Endothelial cell (in vitro differentiated cells): ENCODE data around the gene NENF. TPM values are rescaled to one million over a fixed set of nuclear protein-coding genes. Genes with fewer than 3 reads are reported as not detected.

Experiments used
- DNase-seq: peaks from one replicate; pipeline ENCODE4 v3.0.0; 2021; ENCODE audit warnings: low spot score
- H3K27ac Mint-ChIP-seq: one replicate; pipeline ENCODE4 v1.8.0; 2021; ENCODE audit warnings: mixed read lengths, inconsistent platforms; ENCODE audit not compliant: unreplicated experiment
- H3K27me3 Mint-ChIP-seq: one replicate; pipeline ENCODE4 v1.8.0; 2021; ENCODE audit warnings: mild to moderate bottlenecking, moderate library complexity, mixed read lengths, inconsistent platforms; ENCODE audit not compliant: unreplicated experiment
- H3K36me3 Mint-ChIP-seq: one replicate; pipeline ENCODE4 v1.8.0; 2021; ENCODE audit warnings: mild to moderate bottlenecking, low read depth, mixed read lengths, inconsistent platforms; ENCODE audit not compliant: unreplicated experiment
- H3K4me1 Mint-ChIP-seq: one replicate; pipeline ENCODE4 v1.8.0; 2021; ENCODE audit warnings: mild to moderate bottlenecking, mixed read lengths, inconsistent platforms; ENCODE audit not compliant: unreplicated experiment
- H3K4me3 Mint-ChIP-seq: one replicate; pipeline ENCODE4 v1.8.0; 2021; ENCODE audit warnings: mild to moderate bottlenecking, mixed read lengths, inconsistent platforms; ENCODE audit not compliant: unreplicated experiment
- H3K9me3 Mint-ChIP-seq: one replicate; pipeline ENCODE4 v1.8.0; 2021; ENCODE audit warnings: mixed read lengths, inconsistent platforms; ENCODE audit not compliant: unreplicated experiment
- CTCF ChIP-seq: fragments of 200-600 bp; sonication (generic); IDR thresholded peaks from one replicate; pipeline ENCODE4 v1.5.0; 2021; ENCODE audit warnings: antibody characterized with exemption; ENCODE audit not compliant: unreplicated experiment
- total RNA-seq: library from RNA; stranded (reverse); fragmentation: NEBNext Ultra II Directional; extraction: Animal tissue kit (Norgen Biotek cat#: 25700); gene quantifications from one replicate; pipeline ENCODE4 v1.2.1, GENCODE V29; 2021; ENCODE audit not compliant: unreplicated experiment

NENF gene
- total RNA-seq, 1 donor from 2014 or later = 25.6 TPM

DNA sequence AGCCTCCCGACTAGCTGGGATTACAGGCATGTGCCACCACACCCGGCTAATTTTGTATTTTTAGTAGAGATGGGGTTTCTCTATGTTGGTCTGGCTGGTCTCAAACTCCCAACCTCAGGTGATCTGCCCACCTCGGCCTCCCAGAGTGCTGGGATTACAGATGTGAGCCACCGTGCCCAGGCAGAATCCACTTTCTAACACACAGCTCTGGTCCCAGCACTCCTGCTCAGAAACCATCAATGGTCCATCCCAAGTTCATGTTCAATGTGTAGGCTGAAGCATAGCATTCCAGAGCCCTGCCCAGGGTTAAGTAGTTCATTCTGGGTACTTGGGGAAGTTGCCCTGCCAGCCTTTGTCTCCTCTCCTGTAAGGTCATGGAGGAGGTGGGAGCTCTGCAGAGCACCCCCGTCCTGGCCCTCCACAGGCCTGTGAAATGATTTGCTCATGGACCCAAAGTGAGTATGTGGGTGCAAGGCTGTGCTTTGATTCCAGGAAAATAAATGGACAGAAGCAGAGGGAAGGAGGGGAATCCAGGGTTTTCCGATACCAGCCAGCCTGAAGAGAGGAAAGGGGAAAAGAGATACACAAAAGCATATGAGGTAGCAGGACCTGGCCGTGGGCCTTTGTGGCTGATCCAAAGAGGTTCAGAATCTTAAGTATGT is 55.2 kb downstream of the NENF start:
- no peaks in the 10 kb centered on the region for H3K9me3 Mint-ChIP-seq
- H3K27me3 Mint-ChIP-seq = peaks cover 3% of the 10 kb centered on the region
- no peak for DNase-seq
- TF ChIP-seq CTCF = no peak
- H3K27ac Mint-ChIP-seq = no peak overlapping the region
- H3K4me3 Mint-ChIP-seq = no peak overlapping the region
- H3K36me3 Mint-ChIP-seq = no peaks in the 10 kb centered on the region
- peaks cover 13% of the 10 kb centered on the region for H3K4me1 Mint-ChIP-seq

GRCh38 chr1:212488436-212489283 is 55.9 kb downstream of the NENF start:
- Mint-ChIP-seq H3K4me3 (no peak overlapping the region), H3K36me3 (no peaks in the 10 kb centered on the region), H3K9me3 (no peaks in the 10 kb centered on the region), H3K4me1 (peaks cover 13% of the 10 kb centered on the region), H3K27ac (no peak overlapping the region), H3K27me3 (peaks cover 3% of the 10 kb centered on the region)
- no peak for DNase-seq
- TF ChIP-seq CTCF = no peak

DNA sequence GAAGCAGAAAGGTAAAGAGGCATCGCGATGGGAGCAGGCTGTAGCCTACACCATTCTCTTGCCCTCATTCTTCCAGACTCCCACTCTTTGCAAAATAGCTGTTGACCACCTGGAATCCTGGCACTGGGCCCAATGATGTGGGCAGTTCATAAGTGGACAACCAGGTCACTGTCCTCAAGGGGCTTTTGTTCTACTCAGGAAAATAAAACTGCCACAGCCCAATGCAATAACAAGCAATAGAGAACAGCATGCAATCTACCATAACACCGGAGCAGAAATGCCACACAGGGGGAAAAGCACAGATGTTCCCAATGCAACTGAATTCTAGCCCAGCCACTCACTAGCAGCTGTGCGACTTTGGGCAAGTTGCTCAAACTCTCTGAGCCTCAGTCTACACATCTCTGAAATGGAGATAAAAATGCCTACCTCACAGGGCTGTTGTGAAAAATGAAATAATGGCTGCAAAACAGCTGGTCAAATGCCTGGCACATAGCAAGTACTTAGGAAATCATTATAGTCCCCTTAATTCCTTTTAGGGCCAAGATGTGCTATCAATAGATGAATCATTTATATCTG is 56.7 kb downstream of the NENF start:
- TF ChIP-seq CTCF = no peak
- DNase-seq = no peak
- peaks cover 13% of the 10 kb centered on the region for H3K4me1 Mint-ChIP-seq
- no peaks in the 10 kb centered on the region for H3K36me3 Mint-ChIP-seq
- no peaks in the 10 kb centered on the region for H3K9me3 Mint-ChIP-seq
- no peak overlapping the region for H3K4me3 Mint-ChIP-seq
- H3K27ac Mint-ChIP-seq = no peak overlapping the region
- H3K27me3 Mint-ChIP-seq = peaks cover 3% of the 10 kb centered on the region

DNA sequence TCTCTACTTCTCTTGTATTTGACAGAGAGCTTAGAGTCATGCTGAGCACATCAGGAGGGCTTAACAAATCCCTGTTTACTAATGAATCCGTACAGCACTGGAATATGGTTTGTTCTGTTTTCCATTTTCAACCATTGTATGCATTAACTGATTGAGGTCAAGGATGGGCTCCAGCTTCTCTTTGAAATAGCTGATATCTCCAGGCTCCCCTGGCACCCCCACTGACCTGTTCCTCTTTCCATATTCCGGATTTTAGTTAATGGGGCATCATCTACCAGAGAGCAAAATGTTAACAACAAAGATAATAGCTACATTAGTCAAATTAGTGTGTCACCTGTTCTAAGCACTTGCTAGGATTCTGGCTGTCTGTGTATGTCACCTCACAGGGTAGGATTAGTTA is 57.6 kb downstream of the NENF start:
- H3K4me1 Mint-ChIP-seq = peaks cover 12% of the 10 kb centered on the region
- H3K9me3 Mint-ChIP-seq = no peaks in the 10 kb centered on the region
- H3K36me3 Mint-ChIP-seq = no peaks in the 10 kb centered on the region
- no peak overlapping the region for H3K4me3 Mint-ChIP-seq
- H3K27me3 Mint-ChIP-seq = peaks cover 3% of the 10 kb centered on the region
- no peak for TF ChIP-seq CTCF
- no peak overlapping the region for H3K27ac Mint-ChIP-seq
- no peak for DNase-seq

DNA sequence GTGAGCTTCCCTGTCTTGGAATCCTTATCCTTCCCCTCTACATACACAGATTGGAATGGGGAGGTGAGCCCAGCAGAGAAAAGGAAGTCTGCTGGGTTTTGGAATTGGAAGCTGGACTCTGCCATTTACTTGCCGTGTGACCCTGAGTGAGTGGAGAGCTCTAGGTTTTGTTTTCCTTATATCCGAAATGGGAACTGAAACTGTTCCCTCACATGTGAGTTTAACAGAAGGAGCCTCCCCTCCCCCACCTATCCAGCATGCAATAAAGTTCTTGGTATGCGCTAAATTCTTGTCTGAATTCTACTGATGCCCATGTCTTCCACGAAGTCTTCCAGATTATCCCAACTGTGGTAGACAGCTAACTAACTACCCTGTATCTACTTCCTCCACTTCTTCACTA is 58.7 kb downstream of the NENF start:
- TF ChIP-seq CTCF = no peak
- Mint-ChIP-seq H3K36me3 (no peaks in the 10 kb centered on the region), H3K4me1 (peaks cover under 1% of the 10 kb centered on the region), H3K9me3 (no peaks in the 10 kb centered on the region), H3K27ac (no peak overlapping the region), H3K4me3 (no peak overlapping the region), H3K27me3 (no peaks in the 10 kb centered on the region)
- no peak for DNase-seq
